HG03045 (cell line): ENCODE data around the gene PKIG.

ENCODE experiments used
- ATAC-seq: cut with Tn5 transposase; IDR thresholded peaks from one replicate; pipeline ENCODE4 v1.9.1; 2021; ENCODE audit warnings: mild to moderate bottlenecking, moderate library complexity; ENCODE audit not compliant: unreplicated experiment

PKIG gene

GRCh38 chr20:44615876-44616603, 33.7 kb downstream of the PKIG start:
- ATAC-seq: no peak

- ATAC-seq: no peak
Observed at GRCh38 chr20:44616604-44616964, 34.2 kb downstream of the PKIG start.

- no peak for ATAC-seq
Observed at GRCh38 chr20:44618318-44618731, 35.9 kb downstream of the PKIG start.

- no peak for ATAC-seq
Observed at GRCh38 chr20:44619294-44619693, 36.9 kb downstream of the PKIG start.

GRCh38 chr20:44620030-44620429, 37.7 kb downstream of the PKIG start:
- no peak for ATAC-seq

- ATAC-seq: no peak
Observed at GRCh38 chr20:44621325-44621724, 38.9 kb downstream of the PKIG start.

GRCh38 chr20:44621939-44622338, 39.6 kb downstream of the PKIG start:
- ATAC-seq: no peak

- no peak for ATAC-seq
Observed at GRCh38 chr20:44622501-44623270, 40.3 kb downstream of the PKIG start.

GRCh38 chr20:44624152-44624551, 41.8 kb downstream of the PKIG start:
- no peak for ATAC-seq

- no peak for ATAC-seq
Observed at GRCh38 chr20:44624743-44625271, 42.4 kb downstream of the PKIG start.

GRCh38 chr20:44625361-44625760, 43.0 kb downstream of the PKIG start:
- ATAC-seq: no peak

GRCh38 chr20:44626278-44626677, 43.9 kb downstream of the PKIG start:
- no peak for ATAC-seq

- no peak for ATAC-seq
Observed at GRCh38 chr20:44627364-44628010, 45.1 kb downstream of the PKIG start.

- no peak for ATAC-seq
Observed at GRCh38 chr20:44629017-44629385, 46.6 kb downstream of the PKIG start.

GRCh38 chr20:44629542-44629941, 47.2 kb downstream of the PKIG start:
- ATAC-seq: no peak

GRCh38 chr20:44630297-44630696, 47.9 kb downstream of the PKIG start:
- no peak for ATAC-seq

GRCh38 chr20:44632103-44632752, 49.8 kb downstream of the PKIG start:
- no peak for ATAC-seq

- ATAC-seq: no peak
Observed at GRCh38 chr20:44633187-44633810, 50.9 kb downstream of the PKIG start.

GRCh38 chr20:44633872-44634600, 51.7 kb downstream of the PKIG start:
- ATAC-seq: no peak

- no peak for ATAC-seq
Observed at GRCh38 chr20:44635877-44636276, 53.5 kb downstream of the PKIG start.
